ENCODE data around the gene GPR3.
"Not testable (repeated sequence)": the region's sequence is repeated elsewhere in the genome, so short reads cannot be mapped to it uniquely, and the experiment has no call there.

GRCh38 chr1:27406791-27407190, 14.4 kb downstream of the GPR3 start:
- TF ChIP-seq CTCF, POLR2A (IDR thresholded peaks at IDR 0.05): not testable (repeated sequence)
